HepG2 (cell line): ENCODE measurements around the gene MAPK14. TPM values are rescaled to one million over a fixed set of nuclear protein-coding genes. Genes with fewer than 3 reads are reported as not detected.

Experiments
- FOXJ3 ChIP-seq: sonication (generic); formaldehyde crosslinking; IDR thresholded peaks from 2 replicates; pipeline ENCODE4 v1.4.0; 2020; ENCODE audit warnings: missing genetic modification reagents, mild to moderate bottlenecking, borderline replicate concordance
- IRF2 ChIP-seq: IDR thresholded peaks from 2 replicates; pipeline ENCODE4 v1.6.1; 2018; ENCODE audit warnings: missing genetic modification reagents, missing compliant biosample characterization
- NCOR1 ChIP-seq: fragments of 200-600 bp; sonication (generic); IDR thresholded peaks from 2 replicates; pipeline ENCODE4 v1.7.0; 2017; ENCODE audit warnings: antibody characterized with exemption, low read length, borderline replicate concordance
- RARA ChIP-seq: IDR thresholded peaks from 2 replicates; pipeline ENCODE4 v1.6.1; 2016; ENCODE audit warnings: missing genetic modification reagents, missing compliant biosample characterization
- RFXANK ChIP-seq: IDR thresholded peaks from 2 replicates; pipeline ENCODE4 v1.6.1; 2016
- SIX4 ChIP-seq: sonication (generic); formaldehyde crosslinking; IDR thresholded peaks from 2 replicates; pipeline ENCODE4 v1.4.0; 2020; ENCODE audit warnings: missing genetic modification reagents
- SOX6 ChIP-seq, 2 experiments: fragments of 450-650 bp in 1 of 2; sonication (generic) in 1 of 2; formaldehyde crosslinking in 1 of 2; IDR thresholded peaks; 2 replicates each; pipeline versions ENCODE4 v1.4.0 to v1.6.1; 2017 to 2020; ENCODE audit warnings: antibody characterized with exemption in 1 of 2, mild to moderate bottlenecking in 1 of 2, missing genetic modification reagents in 1 of 2
- ZNF205 ChIP-seq: IDR thresholded peaks from 2 replicates; pipeline ENCODE4 v1.6.1; 2018; ENCODE audit warnings: missing biosample characterization, missing genetic modification reagents
- polyA plus RNA-seq, 8 experiments: library from polyadenylated mRNA; depleted of rRNA in 3 of 8; stranded (reverse) in 7 of 8; unstranded in 1 of 8; fragments of >200 nt; fragmentation: Illumina TruSeq in 4 of 8; extraction: Trizol in 4 of 8; gene quantifications; 2 replicates each; pipeline versions ENCODE4 v1.2.1 to v1.2.3, GENCODE V29; 2011 to 2016; ENCODE audit warnings: low read depth in 4 of 8, missing spikeins in 1 of 8, mixed read lengths in 1 of 8; ENCODE audit not compliant: insufficient read depth in 1 of 8
- total RNA-seq, 5 experiments: library from RNA; depleted of rRNA; stranded (reverse); fragments of >200 nt; fragmentation: Illumina TruSeq; extraction: Trizol; gene quantifications; 2 replicates each; pipeline ENCODE4 v1.2.3, GENCODE V29; 2016; ENCODE audit warnings: low read depth in 1 of 5
- TF ChIP-seq, protein P1 (sequence below): sonication (generic); formaldehyde crosslinking; IDR thresholded peaks from 2 replicates; pipeline ENCODE4 v1.9.0; 2021; ENCODE audit warnings: mild to moderate bottlenecking, missing genetic modification reagents
- TF ChIP-seq, protein P2 (sequence below): sonication (generic); formaldehyde crosslinking; IDR thresholded peaks from 2 replicates; pipeline ENCODE4 v1.4.0; 2020; ENCODE audit warnings: missing genetic modification reagents
- TF ChIP-seq, protein P3 (sequence below): sonication (generic); formaldehyde crosslinking; IDR thresholded peaks from 2 replicates; pipeline ENCODE4 v1.8.1; 2023; ENCODE audit warnings: mild to moderate bottlenecking, missing genetic modification reagents, borderline replicate concordance
- TF ChIP-seq, protein P4 (sequence below): sonication (generic); formaldehyde crosslinking; IDR thresholded peaks from 2 replicates; pipeline ENCODE4 v1.5.0; 2020; ENCODE audit warnings: missing genetic modification reagents
- TF ChIP-seq, protein P5 (sequence below): sonication (generic); formaldehyde crosslinking; IDR thresholded peaks from 2 replicates; pipeline ENCODE4 v1.4.0; 2020; ENCODE audit warnings: mild to moderate bottlenecking, low read depth, missing genetic modification reagents

The MAPK14 gene
- total and polyA plus RNA-seq, 2 of the 13 experiments (the other 11 are each of a cell fraction or from before 2014, with no cell fraction given), result 66.3 to 67.3 TPM

DNA sequence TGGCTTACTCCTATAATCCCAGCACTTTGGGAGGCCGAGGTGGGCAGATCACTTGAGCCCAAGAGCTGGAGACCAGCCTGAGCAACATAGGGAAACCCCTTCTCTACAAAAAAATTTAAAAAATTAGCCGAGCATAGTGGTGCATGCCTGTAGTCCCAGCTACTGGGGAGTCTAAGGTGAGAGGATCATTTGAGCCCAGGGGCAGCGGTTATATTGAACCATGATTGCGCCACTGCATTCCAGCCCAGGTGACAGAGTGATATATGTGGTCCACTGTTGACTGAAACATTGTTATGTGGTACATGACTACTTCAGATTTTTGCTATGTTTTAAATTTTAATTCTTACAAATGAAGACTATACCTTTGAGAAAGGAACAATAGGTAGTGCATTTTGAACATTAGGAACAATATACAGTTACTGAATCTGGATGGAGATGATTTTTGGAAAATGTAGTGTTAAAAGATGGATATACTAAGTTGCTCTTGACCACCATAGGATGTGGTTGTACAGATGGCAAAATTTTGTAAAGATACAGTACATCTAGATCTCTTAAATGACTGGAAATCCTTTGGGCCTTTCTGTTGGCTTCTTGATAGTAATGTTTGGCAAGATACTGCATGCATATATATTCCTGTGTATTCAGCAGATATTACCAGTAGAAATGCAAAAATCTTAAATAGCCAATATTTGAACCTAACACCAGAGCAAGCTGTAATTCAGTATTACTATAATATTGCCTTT is 35.9 kb downstream of the MAPK14 start (continued):
- TF ChIP-seq, protein P1, sequence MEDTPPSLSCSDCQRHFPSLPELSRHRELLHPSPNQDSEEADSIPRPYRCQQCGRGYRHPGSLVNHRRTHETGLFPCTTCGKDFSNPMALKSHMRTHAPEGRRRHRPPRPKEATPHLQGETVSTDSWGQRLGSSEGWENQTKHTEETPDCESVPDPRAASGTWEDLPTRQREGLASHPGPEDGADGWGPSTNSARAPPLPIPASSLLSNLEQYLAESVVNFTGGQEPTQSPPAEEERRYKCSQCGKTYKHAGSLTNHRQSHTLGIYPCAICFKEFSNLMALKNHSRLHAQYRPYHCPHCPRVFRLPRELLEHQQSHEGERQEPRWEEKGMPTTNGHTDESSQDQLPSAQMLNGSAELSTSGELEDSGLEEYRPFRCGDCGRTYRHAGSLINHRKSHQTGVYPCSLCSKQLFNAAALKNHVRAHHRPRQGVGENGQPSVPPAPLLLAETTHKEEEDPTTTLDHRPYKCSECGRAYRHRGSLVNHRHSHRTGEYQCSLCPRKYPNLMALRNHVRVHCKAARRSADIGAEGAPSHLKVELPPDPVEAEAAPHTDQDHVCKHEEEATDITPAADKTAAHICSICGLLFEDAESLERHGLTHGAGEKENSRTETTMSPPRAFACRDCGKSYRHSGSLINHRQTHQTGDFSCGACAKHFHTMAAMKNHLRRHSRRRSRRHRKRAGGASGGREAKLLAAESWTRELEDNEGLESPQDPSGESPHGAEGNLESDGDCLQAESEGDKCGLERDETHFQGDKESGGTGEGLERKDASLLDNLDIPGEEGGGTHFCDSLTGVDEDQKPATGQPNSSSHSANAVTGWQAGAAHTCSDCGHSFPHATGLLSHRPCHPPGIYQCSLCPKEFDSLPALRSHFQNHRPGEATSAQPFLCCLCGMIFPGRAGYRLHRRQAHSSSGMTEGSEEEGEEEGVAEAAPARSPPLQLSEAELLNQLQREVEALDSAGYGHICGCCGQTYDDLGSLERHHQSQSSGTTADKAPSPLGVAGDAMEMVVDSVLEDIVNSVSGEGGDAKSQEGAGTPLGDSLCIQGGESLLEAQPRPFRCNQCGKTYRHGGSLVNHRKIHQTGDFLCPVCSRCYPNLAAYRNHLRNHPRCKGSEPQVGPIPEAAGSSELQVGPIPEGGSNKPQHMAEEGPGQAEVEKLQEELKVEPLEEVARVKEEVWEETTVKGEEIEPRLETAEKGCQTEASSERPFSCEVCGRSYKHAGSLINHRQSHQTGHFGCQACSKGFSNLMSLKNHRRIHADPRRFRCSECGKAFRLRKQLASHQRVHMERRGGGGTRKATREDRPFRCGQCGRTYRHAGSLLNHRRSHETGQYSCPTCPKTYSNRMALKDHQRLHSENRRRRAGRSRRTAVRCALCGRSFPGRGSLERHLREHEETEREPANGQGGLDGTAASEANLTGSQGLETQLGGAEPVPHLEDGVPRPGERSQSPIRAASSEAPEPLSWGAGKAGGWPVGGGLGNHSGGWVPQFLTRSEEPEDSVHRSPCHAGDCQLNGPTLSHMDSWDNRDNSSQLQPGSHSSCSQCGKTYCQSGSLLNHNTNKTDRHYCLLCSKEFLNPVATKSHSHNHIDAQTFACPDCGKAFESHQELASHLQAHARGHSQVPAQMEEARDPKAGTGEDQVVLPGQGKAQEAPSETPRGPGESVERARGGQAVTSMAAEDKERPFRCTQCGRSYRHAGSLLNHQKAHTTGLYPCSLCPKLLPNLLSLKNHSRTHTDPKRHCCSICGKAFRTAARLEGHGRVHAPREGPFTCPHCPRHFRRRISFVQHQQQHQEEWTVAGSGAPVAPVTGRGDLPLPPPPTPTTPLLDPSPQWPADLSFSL, result no peak
- TF ChIP-seq RARA (CRISPR knock-in tag) (peak; percentile 62; the same call in 1 of the 2 replicates), RFXANK (no peak), FOXJ3 (CRISPR knock-in tag) (0 out of 2 replicates have a peak, but pooled peaks have one; percentile 63), IRF2 (CRISPR knock-in tag) (peak; percentile 65; the same call in 1 of the 2 replicates), NCOR1 (0 out of 2 replicates have a peak, but pooled peaks have one; percentile 37), SOX6 (IDR thresholded peaks at IDR 0.05) (no peak), SOX6 (CRISPR knock-in tag; IDR thresholded peaks at IDR 0.05) (peak; percentile 78), ZNF205 (CRISPR knock-in tag) (0 out of 2 replicates have a peak, but pooled peaks have one; percentile 29), SIX4 (CRISPR knock-in tag) (0 out of 2 replicates have a peak, but pooled peaks have one; percentile 52)
- TF ChIP-seq, protein P2, sequence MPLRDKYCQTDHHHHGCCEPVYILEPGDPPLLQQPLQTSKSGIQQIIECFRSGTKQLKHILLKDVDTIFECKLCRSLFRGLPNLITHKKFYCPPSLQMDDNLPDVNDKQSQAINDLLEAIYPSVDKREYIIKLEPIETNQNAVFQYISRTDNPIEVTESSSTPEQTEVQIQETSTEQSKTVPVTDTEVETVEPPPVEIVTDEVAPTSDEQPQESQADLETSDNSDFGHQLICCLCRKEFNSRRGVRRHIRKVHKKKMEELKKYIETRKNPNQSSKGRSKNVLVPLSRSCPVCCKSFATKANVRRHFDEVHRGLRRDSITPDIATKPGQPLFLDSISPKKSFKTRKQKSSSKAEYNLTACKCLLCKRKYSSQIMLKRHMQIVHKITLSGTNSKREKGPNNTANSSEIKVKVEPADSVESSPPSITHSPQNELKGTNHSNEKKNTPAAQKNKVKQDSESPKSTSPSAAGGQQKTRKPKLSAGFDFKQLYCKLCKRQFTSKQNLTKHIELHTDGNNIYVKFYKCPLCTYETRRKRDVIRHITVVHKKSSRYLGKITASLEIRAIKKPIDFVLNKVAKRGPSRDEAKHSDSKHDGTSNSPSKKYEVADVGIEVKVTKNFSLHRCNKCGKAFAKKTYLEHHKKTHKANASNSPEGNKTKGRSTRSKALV (CRISPR knock-in tag), result no peak
- TF ChIP-seq, protein P3, sequence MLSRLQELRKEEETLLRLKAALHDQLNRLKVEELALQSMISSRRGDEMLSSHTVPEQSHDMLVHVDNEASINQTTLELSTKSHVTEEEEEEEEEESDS (CRISPR knock-in tag), result no peak
- TF ChIP-seq, protein P4, sequence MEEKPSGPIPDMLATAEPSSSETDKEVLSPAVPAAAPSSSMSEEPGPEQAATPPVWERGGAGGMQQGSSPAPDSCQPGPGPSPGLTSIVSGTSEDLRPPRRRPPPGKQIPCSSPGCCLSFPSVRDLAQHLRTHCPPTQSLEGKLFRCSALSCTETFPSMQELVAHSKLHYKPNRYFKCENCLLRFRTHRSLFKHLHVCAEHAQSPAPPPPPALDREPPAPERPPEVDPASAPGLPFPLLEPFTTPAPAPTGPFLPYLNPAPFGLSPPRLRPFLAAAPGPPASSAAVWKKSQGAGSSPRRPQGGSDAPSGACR, result 0 out of 2 replicates have a peak, but pooled peaks have one; percentile 64
- TF ChIP-seq, protein P5, sequence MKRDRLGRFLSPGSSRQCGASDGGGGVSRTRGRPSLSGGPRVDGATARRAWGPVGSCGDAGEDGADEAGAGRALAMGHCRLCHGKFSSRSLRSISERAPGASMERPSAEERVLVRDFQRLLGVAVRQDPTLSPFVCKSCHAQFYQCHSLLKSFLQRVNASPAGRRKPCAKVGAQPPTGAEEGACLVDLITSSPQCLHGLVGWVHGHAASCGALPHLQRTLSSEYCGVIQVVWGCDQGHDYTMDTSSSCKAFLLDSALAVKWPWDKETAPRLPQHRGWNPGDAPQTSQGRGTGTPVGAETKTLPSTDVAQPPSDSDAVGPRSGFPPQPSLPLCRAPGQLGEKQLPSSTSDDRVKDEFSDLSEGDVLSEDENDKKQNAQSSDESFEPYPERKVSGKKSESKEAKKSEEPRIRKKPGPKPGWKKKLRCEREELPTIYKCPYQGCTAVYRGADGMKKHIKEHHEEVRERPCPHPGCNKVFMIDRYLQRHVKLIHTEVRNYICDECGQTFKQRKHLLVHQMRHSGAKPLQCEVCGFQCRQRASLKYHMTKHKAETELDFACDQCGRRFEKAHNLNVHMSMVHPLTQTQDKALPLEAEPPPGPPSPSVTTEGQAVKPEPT, result no peak
